ENCODE data around the gene COL19A1.

The COL19A1 gene

GRCh38 chr6:70107852-70108629 lies 241.7 kb downstream of the COL19A1 start:
- TF ChIP-seq CTCF (IDR thresholded peaks at IDR 0.05; ENCODE audit: insufficient read depth, low read length, poor library complexity, severe bottlenecking) (peak; percentile 51), EZH2phosphoT487 (conservative IDR thresholded peaks at IDR 0.05; ENCODE audit: low read length) (no peak)
- H3K36me3 ChIP-seq (ENCODE audit: low read length), result no peaks in the 10 kb centered on the region
- no peak overlapping the region for H3K9ac ChIP-seq (ENCODE audit: low read length)
- H2AFZ ChIP-seq (ENCODE audit: low read depth, low read length, severe bottlenecking), result no peak overlapping the region
- H3K4me3 ChIP-seq (ENCODE audit: insufficient read depth, low read length, poor library complexity, severe bottlenecking), result no peak overlapping the region
- no peaks in the 10 kb centered on the region for H3F3A ChIP-seq (ENCODE audit: insufficient read depth)
- H3K4me2 ChIP-seq (ENCODE audit: low read depth, low read length, poor library complexity, severe bottlenecking), result no peak overlapping the region
- H3K9me2 ChIP-seq (replicated peaks; ENCODE audit: insufficient read depth, low read length), result no peaks in the 10 kb centered on the region
- H3K27ac ChIP-seq (ENCODE audit: low read depth, low read length), result no peak overlapping the region
- no peaks in the 10 kb centered on the region for H4K20me1 ChIP-seq (ENCODE audit: low read depth, low read length)
- H3K9me3 ChIP-seq (ENCODE audit: insufficient read depth, low read length), result no peaks in the 10 kb centered on the region
- H3K79me2 ChIP-seq (ENCODE audit: insufficient read depth, low read length), result no peaks in the 10 kb centered on the region
- no peaks in the 10 kb centered on the region for H3K27me3 ChIP-seq (ENCODE audit: low read length)

DNA sequence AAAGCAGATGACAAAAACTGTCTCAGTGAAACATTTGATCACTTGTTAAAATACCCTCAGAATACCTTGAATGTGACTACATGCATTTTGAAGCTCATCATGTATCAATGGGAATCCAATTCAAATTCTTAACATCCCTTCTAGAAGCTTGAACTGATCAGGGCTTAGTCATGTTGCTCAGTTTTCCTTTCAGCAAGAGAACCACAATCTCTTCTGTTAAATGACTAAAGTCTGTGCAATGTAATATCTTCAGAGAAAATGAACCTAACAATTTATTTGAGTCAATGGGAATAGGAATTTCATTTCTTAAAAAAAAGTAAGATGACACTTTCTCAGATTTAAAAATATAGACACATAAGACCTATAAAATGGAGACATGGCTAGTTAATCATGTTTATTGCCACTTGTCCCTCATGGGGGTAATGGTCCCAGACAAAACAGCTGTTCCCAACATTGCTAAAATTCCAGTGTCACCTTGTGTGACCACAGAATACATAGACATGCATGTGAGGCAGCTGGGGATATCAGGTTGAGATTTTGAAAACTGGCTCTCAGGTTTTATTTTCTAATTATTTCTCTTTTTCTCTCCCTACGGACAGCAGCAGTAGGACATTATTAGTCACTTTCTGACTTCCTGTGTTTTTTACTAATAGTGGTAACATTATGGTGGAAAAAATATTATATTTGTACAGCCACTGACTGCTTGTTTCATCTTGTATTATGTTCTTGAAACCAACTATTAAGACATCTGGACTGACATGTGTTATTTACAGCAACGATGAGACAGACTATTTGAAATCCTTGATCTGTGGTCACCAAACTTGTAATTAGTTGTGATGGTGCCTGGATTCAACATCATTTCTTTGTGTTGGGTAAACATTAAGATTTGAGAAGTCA lies 244.0 kb downstream of the COL19A1 start:
- H3K36me3 ChIP-seq (ENCODE audit: low read length), result no peaks in the 10 kb centered on the region
- no peak for TF ChIP-seq CTCF (IDR thresholded peaks at IDR 0.05; ENCODE audit: insufficient read depth, low read length, poor library complexity, severe bottlenecking)
- no peak for TF ChIP-seq EZH2phosphoT487 (conservative IDR thresholded peaks at IDR 0.05; ENCODE audit: low read length)
- H3K4me3 ChIP-seq (ENCODE audit: insufficient read depth, low read length, poor library complexity, severe bottlenecking), result no peak overlapping the region
- no peaks in the 10 kb centered on the region for H3K27me3 ChIP-seq (ENCODE audit: low read length)
- no peaks in the 10 kb centered on the region for H3K9me3 ChIP-seq (ENCODE audit: insufficient read depth, low read length)
- no peak overlapping the region for H3K4me2 ChIP-seq (ENCODE audit: low read depth, low read length, poor library complexity, severe bottlenecking)
- no peaks in the 10 kb centered on the region for H3K9me2 ChIP-seq (replicated peaks; ENCODE audit: insufficient read depth, low read length)
- no peaks in the 10 kb centered on the region for H3K79me2 ChIP-seq (ENCODE audit: insufficient read depth, low read length)
- no peaks in the 10 kb centered on the region for H4K20me1 ChIP-seq (ENCODE audit: low read depth, low read length)
- no peak overlapping the region for H2AFZ ChIP-seq (ENCODE audit: low read depth, low read length, severe bottlenecking)
- no peak overlapping the region for H3K9ac ChIP-seq (ENCODE audit: low read length)
- H3K27ac ChIP-seq (ENCODE audit: low read depth, low read length), result no peak overlapping the region
- H3F3A ChIP-seq (ENCODE audit: insufficient read depth), result no peaks in the 10 kb centered on the region

DNA sequence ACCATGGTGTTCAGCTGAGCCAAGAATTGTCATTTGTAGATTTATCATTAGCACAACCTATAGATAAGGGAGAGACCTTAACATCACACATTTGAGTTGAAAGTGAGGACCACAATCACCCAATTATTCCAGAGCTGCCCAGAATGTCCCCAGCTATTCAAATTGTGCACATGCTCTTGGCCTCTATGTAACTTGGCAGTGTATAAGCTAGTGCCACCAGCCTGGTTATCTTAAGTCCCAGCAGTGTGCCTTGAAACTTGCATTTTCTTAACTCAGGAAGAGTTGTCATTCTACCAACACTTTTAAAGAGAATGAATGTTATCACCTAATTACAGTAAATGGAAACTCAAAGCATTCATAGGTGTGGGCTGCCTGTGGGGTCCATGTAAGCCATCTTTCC lies 245.4 kb downstream of the COL19A1 start:
- TF ChIP-seq EZH2phosphoT487 (conservative IDR thresholded peaks at IDR 0.05; ENCODE audit: low read length) (no peak), CTCF (IDR thresholded peaks at IDR 0.05; ENCODE audit: insufficient read depth, low read length, poor library complexity, severe bottlenecking) (no peak)
- H3K9me2 ChIP-seq (replicated peaks; ENCODE audit: insufficient read depth, low read length), result no peaks in the 10 kb centered on the region
- no peaks in the 10 kb centered on the region for H3K27me3 ChIP-seq (ENCODE audit: low read length)
- H3K79me2 ChIP-seq (ENCODE audit: insufficient read depth, low read length), result no peaks in the 10 kb centered on the region
- no peak overlapping the region for H3K27ac ChIP-seq (ENCODE audit: low read depth, low read length)
- no peaks in the 10 kb centered on the region for H4K20me1 ChIP-seq (ENCODE audit: low read depth, low read length)
- no peak overlapping the region for H3K9ac ChIP-seq (ENCODE audit: low read length)
- H3K4me3 ChIP-seq (ENCODE audit: insufficient read depth, low read length, poor library complexity, severe bottlenecking), result no peak overlapping the region
- H2AFZ ChIP-seq (ENCODE audit: low read depth, low read length, severe bottlenecking), result no peak overlapping the region
- no peaks in the 10 kb centered on the region for H3K36me3 ChIP-seq (ENCODE audit: low read length)
- no peaks in the 10 kb centered on the region for H3F3A ChIP-seq (ENCODE audit: insufficient read depth)
- H3K4me2 ChIP-seq (ENCODE audit: low read depth, low read length, poor library complexity, severe bottlenecking), result no peak overlapping the region
- H3K9me3 ChIP-seq (ENCODE audit: insufficient read depth, low read length), result no peaks in the 10 kb centered on the region

All from SU-DHL-6 (cell line).